ENCODE results near the gene ARHGEF4.

Gene ARHGEF4

DNA sequence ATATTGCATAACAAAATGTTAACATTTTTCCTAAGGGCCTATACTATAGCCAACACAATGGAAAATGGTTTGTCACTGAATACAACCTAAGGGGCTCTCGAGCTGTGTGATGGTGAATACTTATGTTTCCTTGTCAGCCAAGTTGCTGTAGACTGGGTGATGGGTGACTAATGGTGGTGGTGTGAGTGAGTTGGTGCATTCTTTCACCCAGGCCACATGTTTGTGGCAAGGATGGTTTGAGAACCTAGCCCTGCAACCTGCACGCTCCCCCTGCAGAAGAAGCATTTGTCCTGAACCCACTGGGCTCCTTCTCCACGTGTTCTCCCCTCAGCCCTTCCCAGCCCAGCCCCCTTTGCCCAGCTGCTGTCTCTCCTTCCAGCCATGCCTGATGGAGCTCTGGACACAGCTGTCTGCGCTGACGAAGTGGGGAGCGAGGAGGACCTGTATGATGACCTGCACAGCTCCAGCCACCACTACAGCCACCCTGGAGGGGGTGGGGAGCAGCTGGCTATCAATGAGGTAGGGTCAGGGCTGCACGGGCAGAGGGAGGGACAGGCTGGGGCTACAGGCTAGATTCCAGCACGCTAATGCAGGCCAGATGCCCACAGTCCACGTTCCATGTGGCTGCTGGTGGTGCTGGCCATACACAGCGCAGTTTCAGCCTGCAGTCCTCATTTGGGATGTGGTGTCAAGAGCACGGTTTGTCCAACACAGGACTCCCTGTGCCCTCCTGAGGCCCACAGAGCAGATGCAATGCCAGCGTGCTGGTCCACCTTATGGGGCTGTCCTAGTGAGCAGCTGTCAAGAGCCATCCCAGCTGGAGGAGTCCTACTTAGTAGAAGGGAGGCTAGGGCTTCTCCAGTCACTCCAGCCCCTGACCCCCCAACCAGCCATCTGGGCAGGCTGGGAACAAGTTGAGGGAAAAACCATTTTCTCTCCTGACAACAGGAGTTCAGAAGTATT, 191.1 kb downstream of the ARHGEF4 start:
- no peak for DNase-seq

DNA sequence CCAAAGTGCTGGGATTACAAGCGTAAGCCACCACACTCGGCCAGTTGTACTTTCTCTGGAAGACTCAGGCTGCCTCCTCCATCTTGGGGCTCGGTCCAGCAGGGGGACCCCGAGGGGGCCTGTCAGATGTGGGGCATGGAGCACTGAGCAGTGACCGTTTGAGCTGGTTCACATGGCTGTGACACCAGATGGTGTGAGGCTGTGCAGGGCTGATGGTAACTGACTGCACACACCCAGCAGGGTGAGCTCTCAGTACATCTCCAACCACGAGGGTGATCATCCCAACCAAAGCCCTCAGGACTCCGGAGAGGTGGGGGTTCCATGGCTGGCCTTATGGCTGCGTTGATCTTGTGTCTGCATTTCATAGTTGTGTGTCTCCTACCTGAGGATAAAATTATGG, 193.1 kb downstream of the ARHGEF4 start:
- no peak for DNase-seq

DNA sequence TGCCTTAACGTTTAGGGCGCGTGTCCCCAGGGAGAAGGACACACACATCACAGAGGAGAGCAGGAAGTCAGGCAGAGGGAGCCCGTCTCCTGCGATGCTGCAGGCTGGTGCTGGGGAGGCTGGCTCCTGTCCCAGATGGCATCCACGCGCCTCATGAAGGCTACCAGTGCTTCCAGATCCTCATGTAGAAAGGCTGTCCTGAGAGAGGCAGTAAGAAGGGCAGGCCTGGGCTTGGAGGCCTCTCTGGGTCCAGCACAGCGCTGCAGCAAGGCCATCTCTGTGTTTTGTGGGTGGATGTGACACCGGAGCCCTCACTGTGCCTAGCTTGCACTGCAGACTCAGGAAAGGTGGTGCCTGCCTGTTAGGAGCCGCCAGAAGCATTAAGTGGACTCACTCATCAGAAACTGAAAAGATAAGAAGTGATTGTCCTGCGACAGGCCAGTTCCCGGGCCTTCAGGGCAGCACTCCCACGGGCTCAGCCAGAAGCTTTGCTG, 193.8 kb downstream of the ARHGEF4 start:
- DNase-seq, result no peak

DNA sequence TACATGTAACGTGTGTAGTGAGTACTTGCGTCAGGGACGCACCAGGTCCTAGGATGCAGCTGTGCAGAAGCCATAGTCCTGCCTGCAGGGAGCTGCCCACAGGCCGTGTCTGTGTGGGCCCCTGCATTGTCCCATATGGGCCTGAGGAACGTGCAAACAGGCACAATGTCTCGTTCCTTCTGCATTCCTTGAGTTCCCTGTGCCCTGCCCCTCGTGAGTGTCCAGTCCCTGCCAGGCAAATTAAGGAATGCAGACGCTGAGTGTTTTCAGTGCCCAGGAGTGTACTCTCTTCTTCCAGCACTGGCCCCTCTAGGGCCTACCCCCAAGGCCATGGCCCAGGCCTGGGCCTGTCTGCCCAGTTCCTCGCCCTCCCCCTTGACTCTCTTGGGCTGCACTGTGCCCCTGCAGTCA, 194.7 kb downstream of the ARHGEF4 start:
- no peak for DNase-seq

DNA sequence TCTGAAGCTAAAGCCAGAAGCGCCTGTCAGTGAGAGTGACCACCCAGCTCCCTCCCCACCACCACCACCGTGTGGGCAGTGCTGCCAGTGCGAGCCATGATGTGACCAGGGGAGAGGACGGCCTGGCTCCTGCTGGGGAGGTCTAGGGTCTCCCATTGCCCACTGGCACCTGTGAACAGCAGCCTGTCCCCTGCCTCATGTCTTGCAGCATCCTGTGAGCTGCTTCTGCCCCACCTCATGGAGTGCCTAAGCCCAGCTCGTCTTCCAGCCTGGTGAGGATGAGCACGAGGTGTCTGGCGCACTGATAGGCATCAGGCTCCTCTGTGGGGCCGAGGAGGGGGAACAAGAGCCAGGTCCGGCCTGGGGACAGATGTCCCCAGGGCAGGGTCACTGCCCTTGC, 195.2 kb downstream of the ARHGEF4 start:
- DNase-seq, result no peak

DNA sequence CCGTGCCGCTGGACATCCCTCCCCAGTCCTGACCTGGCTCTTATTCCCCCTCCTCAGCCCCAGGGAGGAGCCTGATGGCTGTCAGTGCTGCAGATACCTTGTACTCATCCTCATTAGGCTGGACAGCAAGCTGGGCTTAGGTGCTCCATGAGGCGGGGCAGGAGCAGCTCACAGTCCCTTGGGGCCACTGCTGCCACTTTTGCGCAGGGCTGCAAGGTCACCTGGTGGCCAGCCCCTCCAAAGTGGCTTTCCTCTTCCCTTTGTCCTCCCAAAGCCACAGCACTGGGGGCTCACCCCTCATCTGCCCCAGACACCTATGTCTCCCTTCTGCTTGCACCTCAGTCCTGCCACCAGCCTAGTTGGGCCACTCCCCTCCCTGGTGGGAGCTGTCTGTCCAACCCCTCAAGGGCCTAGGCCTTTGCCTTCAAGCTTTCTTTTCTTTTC, 195.7 kb downstream of the ARHGEF4 start:
- DNase-seq, result no peak

DNA sequence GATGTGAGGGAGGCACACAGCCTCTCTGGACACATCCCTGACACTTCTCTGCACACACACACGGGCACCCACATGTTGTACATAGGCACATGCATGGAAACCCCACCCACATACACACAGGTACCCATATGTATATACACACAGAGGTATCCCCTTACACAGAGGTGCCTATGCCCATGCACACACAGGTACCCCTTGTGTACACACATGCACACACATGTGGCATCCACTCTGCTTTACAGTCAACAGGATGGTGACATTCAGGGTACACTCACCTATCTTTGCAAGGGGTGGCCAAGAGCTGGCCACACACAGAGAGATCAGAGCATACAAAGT, 197.0 kb downstream of the ARHGEF4 start:
- no peak for DNase-seq

DNA sequence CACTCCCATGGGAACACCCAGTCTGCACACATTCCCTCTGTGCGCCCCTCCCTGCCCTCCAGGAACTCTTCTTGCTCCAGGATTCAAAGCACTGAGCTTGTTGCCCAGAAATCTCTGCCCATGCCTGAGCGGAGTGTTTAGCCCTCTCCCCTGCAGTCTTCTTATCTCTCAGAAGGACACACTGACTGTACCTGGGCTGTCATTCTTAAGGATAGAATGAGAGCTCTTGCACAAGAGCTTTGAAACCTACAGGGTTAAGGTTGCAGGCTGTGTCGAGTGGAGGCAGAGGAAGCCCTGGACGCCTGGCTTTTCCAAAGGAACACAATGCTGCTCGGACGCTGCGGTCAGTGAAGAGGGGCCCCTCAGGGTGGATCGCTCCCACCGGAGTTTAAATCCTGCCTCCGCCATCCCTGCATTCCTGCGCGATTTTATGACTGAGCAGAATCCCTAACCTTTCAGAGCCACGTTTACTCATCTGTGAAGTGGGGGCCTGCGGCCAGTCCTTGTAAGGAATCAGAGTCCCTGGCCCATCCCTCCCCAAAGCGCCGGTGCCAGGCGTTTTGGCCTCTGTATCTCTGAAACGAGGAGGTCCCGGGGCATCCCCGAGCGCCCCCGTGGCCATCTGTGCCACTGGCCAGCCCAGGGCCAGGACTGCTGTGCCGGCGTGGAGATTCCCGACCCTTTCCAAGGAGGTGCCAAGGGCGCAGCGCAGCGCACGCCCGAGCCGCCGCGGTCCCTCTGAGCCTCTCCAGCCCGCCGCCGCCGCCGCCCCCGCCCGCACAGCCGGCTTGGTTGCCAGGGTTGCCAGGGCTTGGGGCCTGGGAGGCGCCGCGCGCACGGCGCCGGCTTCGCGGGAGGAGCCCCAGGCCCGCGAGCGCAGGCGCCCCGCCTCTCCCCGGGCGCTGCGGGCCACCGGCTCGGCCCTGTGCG, 197.7 kb downstream of the ARHGEF4 start:
- no peak for DNase-seq

DNA sequence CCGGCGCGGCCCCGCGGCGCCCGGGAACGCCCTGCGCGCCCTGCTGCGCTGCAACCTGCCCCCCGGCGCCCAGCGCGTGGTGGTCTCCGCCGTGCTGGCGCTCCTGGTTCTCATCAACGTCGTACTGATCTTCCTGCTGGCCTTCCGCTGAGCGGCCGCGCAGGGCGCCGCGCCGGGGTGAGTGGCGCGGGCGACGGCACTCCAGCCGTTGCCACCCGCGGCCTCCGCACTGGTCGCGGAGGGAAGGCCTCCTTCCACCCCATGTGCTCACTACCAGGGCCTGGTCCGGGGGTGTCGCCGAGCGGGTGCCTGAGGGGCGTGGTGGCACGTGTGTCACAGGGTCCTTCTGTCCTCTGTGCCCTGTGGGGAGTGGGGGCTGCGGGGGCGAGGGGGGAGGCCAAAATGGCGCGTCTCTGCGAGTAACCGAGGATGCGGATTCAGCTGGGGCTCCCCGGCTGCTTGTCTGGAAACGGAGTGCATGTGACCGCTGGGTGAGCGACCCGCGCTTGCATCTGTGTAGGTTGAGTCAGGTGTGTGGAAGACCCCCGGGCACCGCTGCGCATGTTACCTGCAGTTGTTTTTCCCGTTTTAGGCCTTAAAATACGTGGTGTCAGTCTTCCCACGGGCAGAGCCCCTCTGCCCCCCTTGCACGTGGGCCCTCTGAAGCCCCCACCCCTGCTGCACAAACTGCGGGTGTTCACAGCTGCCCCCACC, 198.6 kb downstream of the ARHGEF4 start:
- no peak for DNase-seq

DNA sequence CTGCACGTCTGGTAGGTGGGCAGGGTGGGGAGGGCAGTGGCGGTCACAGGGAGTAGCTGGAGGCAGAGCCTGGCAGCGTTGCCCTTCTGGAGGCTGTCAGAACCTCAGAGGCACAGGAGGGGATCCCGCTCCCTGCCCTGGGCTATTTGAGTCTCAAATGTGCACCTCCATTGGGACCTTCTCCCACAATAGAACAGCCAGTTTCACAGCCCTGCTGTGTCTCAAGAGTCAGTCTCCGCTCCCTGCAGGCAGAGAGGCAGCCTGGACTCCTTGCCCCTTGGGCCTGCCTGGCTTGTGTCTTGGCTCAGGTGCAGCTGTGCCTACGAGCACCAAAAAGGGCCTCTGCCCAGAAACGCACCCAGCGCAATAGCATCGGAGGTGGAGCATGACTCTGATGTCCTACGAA, 199.1 kb downstream of the ARHGEF4 start:
- no peak for DNase-seq

DNA sequence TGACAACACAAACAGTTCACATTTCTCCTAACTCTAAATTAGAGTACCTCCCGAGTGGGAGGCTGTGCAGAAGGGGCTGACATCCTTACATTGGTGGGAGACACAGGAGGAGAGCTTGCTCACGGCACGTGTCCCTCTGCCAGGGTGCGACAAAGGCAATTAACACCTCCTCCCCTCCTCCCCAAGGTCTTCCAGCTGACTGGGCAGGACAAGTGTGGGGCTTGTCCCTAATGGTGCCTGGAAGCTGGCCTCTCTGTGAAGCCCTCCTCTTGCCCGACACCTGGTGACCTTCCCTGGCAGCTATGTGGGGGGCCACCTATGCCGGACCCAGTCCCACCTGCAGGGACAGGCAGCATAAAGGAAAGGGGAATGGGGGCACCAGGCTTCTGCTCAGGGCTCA, 199.6 kb downstream of the ARHGEF4 start:
- DNase-seq, result no peak

DNA sequence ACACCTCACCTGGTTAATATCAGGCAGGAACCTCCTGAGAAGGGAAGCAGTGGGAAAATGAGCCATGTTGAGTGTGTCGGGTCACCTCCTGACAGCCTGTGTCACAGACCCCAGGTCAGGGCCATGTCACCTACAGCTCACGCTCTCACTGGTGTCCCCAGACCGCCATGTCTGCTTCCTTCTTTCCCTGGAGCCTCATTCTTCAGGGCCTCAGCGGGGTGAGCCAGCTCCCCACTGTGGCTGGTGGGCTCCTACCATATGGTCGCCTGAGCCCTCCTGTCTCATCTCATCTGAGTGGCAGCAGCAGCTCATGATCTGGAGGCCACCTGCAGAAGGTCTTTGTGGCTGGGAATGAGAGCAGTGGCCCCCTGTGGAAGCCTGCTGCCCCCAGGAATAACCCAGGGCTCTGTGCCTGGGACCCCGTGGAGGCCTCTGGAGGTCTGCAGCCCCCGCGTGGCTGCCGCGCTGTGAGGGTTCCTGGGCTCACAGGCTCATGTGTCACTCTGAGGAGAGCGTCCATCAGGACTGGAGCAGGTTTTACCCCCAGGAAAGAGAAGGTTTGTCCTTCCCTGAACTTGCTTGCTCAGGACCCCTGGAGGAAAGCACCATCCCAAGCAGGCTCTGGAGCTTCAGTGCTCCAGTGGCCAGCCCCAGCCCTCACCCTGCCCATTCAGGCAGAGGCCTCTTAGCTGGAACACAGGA, 200.1 kb downstream of the ARHGEF4 start:
- DNase-seq, result no peak

DNA sequence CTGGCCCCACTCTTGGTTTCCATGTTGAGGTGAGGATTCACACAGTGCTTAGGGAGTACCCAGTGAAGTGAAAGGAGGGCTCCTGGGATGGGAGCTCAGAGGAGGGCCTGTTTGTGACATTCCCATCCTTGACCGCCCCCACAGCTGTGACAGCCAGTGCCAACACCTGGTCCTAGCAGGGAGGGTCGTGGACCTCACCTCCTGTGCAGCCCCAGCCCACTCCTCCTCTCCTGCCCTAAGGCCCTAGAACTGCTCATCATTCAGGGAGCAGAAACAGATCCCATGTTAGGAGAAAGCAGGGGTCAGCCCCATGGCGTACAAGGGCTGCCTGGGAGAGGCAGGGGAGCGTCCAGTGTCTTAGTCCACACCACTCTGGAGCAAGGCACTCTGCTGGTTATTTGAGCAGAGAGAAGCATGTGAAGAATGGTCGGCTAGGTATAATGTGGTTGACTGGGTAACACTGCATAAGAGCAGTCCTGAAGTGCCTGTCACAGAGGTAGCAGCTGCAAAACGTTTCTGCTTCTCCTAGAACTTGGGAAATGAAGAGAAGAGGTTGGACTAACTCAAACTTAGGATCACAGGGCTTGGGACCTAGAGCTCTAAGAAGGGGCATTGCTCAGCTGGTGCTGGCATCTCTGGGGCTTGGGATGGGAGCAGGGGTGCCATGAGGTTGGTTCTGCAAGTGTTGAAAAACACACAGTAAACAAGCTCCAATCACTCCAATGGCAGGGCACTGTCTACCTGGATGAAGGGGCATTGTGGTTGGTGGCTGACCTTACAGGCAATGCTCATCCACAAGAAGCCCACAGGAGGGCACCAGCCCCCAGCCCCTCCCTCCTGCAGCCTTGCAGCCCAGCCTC, 200.9 kb downstream of the ARHGEF4 start:
- no peak for DNase-seq

DNA sequence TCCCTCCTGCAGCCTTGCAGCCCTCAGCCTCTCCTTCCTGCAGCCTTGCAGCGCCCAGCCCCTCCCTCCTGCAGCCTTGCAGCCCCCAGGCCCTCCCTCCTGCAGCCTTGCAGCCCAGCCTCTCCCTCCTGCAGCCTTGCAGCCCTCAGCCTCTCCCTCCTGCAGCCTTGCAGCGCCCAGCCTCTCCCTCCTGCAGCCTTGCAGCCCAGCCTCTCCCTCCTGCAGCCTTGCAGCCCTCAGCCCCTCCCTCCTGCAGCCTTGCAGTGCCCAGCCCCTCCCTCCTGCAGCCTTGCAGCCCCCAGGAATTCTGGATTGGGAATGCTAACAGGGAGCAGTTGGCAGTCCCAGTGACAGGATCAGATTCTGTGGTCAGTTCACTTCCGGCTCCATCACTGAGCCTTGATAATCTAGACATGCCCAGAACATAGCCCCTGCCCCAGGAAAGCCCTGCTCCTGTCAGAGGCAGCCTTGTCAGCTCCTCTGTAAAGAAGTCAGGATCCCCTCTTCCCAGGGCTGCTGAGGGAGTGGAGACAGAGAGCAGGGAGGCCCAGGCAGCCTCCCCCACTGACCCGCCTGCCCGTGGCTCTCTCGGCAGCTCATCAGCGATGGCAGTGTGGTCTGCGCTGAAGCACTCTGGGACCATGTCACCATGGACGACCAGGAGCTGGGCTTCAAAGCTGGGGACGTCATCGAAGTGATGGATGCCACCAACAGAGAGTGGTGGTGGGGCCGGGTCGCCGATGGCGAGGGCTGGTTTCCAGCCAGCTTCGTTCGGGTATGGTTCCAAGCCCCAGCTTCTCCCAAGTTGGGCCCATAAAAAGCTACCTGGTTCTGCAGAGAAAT, 201.8 kb downstream of the ARHGEF4 start:
- DNase-seq, result no peak

DNA sequence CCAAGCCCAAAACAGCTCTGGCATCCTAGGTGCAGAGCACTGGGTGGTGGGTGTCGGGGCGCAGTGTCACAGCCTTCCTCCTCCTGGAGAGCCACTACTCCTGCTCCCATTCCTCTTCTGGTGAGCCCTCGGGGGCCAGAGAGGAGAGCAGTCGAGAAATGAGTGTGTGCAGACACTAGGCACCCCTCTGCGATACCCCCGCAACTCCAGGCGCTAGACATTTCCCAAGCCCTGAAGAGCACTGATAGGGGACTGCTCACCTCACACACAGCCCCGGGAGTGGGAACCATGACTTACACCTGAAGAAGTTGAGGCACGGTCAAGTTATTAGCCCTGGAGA, 202.4 kb downstream of the ARHGEF4 start:
- DNase-seq, result no peak

DNA sequence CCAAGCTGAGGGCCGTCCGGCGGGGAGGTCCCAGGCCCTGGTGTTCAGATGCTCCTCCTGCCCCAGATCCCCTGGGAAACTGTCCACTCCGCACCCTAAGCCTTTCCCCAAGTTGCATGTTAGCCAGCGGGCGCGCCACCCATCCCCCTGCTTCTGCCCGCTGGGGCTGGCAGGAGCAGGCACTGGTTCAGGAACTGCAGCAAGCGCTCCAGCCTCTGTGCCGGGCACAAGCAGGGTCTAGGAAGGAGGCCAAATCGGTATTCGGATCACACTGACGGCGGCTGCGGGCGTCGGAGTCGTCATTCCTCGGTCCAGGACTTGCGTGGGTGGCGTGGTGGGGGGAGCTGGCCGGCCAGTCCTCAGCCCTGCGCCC, 202.8 kb downstream of the ARHGEF4 start:
- no peak for DNase-seq

DNA sequence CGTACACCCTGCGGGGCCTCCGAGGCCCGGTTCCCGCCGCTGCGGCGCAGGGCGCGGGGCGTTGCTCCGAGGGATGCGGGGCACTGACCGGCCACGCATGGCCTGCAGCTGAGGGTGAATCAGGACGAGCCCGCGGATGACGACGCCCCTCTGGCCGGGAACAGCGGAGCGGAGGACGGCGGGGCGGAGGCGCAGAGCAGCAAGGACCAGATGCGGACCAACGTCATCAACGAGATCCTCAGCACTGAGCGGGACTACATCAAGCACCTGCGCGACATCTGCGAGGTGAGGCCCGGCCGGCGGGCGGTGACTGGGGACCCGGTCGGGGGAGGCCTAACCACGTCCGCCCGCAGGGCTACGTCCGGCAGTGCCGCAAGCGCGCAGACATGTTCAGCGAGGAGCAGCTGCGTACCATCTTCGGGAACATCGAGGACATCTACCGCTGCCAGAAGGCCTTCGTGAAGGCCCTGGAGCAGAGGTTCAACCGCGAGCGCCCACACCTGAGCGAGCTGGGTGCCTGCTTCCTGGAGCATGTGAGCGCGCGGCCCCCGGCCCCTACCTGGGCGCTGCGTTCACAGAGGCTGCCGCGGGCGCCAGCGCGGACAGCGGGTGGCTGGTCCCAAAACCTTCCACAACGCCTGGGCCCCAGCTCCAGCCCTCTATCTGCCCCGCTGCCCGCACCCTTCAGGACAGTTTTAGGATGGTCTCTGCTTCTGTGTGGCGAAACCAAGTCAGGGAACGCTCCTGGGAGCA, 203.4 kb downstream of the ARHGEF4 start:
- DNase-seq, result no peak

DNA sequence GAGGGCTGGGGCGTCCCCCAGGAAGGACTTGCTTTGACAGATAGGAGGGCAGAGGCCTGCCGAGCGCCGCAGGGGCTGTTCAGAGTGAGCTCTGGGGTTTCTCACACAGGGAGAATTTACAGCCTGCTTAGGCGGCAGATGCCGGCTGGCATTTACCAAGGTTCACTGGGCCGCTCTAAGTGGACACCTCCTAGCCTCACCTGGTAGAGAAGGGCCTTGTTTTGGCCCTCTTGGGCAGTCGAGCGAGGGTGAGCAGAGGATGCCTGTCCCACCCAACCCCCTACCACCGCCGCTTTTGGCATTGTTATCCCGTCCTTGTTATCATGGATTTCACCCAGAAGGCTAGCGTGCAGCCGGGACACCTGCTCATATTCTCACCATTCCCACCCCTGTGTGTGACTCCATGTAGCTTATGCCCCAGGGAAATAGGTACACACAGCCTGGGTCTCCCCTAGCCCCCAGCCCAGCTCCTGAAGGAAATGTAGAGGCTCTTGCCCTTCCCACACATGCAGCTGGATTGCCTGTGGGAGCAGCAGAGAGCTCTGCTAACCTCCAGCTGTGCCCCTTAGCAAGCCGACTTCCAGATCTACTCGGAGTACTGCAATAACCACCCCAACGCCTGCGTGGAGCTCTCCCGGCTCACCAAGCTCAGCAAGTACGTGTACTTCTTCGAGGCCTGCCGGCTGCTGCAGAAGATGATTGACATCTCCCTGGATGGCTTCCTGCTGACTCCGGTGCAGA, 204.1 kb downstream of the ARHGEF4 start:
- DNase-seq, result no peak

All from activated CD4-positive, alpha-beta T cell treated with anti-CD3 and anti-CD28 coated beads for 1 hour (primary cell).